Esophagus mucosa (tissue), 1 donor: Measurements from ENCODE around the gene FLVCR1. TPM values are rescaled to one million over a fixed set of nuclear protein-coding genes. Genes with fewer than 3 reads are reported as not detected.
"Not testable (repeated sequence)": the region's sequence is repeated elsewhere in the genome, so short reads cannot be mapped to it uniquely, and the experiment has no call there.

Experiments
- ATAC-seq: fragments of 200-7000 bp; cut with Tn5 transposase; one replicate; pipeline ENCODE4 v1.9.1; 2020
- total RNA-seq: library from RNA; stranded (reverse); gene quantifications from one replicate; pipeline ENCODE4 v1.2.4, GENCODE V29; 2023
- donor health status: DM: yes; HTN: yes; CAD: no.

FLVCR1 gene
- total RNA-seq, 1 donor from 2014 or later = 5.0 TPM

DNA sequence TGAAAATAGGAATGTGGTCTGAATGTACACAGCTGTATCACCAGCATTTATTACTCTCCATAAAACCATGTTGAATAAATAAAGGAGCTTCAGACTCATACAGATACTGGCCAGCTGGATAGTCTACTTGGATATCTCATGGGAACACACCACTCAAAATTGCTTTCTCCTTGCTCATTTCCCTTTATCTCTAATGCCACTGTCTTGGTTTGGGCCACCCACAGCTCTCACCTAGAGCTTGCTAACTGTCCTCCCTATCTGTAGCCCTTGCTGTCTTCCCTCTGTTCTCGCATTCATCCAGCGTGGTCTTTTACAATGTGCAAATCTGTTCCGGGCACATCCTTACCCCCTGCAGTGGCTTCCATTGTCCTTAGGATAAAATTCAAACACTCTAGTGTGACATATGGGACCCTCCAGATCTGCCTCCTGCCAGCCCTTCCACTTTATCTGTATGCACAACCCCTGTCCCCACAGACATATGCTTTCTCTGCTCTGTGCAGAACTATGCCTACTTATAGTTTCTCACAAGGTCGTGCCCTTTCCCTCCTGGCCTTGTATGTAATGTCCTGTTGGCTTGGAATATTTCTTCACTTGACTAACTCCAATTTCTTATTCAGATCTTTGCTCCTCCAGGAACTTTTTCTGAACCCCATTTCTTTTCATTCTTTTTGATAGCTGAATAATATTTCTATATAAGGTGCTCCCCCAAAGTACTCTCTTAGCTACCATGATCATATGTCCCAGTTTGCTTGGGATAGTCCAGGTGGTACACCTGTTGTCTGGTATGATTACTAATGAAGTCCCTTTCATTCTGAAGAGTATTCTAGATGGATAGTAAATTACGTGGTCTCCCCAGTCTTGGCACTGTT, 2.9 kb downstream of the FLVCR1 start:
- ATAC-seq = no peak

DNA sequence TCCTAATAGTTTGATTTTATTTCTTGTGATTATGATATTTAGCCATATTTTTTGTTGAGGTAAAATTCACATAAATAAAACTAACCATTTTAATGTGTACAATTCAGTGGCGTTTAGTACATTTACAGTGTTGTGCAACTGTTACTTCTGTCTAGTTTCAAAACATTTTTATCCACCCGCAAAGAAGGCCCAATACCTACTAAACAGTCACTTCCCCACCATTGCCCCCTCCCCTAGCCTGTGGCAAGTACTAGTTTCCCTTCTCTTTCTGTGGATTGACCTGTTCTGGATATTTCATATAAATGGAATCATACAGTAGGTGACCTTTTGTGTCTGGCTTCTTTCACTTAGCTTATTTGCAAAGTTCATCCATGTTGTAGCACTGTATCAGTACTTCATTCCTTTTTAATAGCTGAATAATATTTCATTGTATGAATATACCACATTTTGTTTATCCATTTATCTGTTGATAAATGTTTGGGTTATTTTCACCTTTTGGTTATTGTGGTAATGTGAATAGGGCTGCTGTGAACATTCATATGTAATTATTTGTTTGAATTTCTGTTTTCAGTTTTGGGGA, 4.1 kb downstream of the FLVCR1 start:
- ATAC-seq = no peak

DNA sequence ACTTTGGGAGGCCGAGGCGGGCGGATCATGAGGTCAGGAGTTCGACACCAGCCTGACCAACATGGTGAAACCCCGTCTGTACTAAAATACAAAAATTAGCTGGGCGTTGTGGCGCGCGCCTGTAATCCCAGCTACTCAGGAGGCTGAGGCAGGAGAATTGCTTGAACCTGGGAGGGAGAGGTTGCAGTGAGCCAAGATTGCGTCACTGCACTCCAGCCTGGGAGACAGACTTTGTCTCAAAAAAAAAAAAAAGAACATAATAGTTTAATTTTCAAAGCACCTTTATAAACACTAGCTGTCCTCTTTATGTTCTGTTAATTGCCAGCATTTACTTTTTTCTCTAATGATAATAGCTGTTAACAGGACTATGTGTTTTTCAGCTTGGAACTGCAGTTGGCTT, 5.3 kb downstream of the FLVCR1 start:
- not testable (repeated sequence) for ATAC-seq

DNA sequence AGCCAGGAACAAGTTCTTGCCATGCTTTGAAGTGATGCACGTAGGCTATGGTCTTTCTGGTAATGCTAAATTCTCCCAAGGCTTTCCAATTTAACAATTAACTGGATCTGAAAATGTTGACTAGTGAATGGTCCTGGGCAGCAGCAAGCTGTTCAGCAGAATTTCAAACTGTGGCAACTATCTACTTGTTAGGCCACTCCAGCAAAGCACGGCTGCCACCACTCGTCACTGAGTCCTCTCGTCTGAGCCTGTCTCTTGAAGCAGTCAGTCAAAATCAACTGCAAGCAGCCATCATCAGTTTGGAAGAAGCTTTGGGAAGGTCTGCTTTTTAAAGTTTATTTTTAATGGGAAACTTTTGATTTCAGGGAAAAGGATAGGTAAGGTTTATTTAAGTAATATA, 6.1 kb downstream of the FLVCR1 start:
- ATAC-seq = no peak

DNA sequence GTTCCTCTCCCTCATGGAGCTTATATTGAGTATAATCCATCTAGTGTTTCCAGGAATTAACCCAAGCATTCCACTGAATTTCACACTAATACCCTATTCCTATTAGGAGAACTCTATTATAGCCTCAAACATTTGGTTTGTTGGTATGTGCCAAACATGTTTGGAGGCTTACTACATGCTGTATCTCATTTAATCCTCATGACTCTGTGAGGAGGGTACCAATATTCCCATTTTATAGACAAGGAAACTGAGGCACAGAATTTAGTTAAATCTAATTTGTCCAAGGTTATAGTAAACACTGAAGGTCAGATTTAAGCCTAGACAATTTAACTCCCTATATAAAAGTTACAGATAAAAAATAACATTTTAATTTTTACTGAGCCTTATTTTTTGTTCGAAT, 9.1 kb downstream of the FLVCR1 start:
- ATAC-seq = no peak

DNA sequence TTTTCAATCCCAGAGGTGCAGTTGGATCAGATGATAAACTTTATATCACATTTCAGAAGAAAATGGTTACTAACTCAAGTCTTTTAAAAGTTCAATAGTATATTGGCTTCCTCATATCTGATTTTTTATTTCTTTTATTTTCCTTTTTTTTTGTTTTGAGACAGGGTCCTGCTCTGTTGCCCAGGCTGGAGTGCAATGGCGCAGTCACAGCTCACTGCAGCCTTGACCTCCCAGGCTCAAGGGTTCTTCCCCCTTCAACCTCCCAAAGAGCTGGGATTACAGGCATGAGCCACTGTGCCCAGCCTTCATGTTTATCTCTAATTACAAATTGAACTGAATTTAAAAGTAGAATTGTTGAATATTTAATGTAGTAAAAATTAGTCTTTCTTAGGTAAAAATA, 13.9 kb downstream of the FLVCR1 start:
- no peak for ATAC-seq

DNA sequence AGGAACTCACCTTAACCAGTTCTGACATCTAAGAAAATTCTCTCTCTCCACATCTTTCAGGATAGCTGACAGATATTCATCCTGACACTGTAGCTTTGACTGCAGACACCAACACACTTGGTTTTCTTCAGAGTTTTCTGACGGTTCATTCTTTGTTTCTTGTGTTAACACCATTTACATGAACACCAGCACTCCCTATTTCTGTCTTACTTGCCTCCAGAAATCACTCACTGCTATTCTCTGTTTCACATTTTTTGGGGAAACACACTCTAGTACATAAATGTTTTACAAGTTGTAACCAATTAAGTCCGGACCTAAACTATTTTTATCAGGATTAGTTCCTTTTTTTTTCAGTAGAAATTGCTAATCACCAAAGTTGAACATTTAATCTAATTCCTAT, 15.4 kb downstream of the FLVCR1 start:
- no peak for ATAC-seq

DNA sequence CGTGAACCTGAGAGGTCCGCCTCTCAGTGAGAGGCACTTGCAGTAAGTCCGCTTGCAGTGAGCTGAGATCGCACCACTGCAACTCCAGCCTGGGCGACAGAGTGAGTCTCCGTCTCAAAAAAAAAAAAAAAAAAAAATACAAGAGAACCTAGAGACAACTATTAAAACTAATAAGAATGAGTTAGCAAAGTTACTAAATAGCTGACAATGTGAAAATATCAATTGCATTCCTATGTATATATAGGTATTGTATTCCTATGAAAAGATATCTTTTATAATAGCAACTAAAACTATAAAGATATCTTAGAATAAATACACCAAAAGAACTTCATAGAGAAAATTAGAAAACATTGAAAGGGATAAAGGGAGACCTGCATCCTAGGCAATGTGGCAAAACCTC, 20.3 kb downstream of the FLVCR1 start:
- ATAC-seq = no peak

DNA sequence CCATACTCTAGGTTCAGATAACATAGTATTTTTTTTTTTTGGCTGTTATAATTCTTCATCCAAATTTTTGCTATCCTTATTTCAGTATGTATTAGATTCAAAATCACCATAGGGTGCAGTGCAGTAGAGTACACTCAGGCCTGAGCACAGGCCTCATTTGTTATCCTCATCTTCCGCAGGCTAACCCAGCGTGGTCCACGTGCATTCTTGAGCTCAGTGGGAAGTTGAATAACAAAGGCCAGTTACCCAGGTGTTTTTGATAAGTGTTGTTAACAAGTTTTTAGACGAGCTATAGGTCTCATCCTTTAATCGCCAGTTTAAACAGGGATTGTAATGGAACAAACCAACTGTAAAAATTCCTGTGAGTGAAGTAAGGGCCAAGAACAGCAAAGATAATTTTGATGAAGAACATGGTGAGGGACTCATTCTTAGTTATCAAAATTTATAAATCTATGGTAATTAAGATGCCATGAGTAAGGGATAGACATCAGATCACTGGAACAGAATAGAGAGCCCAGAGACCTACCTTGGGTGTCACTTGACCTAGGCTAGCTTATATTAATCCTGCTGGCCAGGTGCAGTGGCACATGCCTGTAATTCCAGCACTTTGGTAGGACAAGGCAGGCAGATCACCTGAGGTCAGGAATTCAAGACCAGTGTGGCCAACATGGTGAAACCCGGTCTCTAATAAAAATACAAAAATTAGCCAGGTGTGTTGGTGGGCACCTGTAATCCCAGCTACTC, 22.0 kb downstream of the FLVCR1 start:
- no peak for ATAC-seq

DNA sequence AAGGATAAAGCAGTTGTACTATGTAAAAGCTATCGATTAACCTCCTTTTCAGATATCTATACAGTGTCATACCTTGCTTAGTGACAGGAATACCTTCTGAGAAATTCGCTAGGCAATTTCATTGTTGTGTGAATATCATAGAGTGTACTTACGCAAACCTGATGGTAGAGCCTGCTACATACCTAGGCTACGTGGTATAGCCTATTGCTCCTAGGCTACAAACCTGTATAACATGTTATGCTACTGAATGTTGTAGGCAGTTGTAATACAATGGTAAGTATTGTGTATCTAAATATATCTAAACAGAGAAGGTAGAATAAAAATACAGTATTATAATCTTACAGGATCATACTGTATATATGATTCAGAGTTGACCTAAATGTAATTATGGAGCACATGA, 26.5 kb downstream of the FLVCR1 start:
- peak; percentile 91 for ATAC-seq

DNA sequence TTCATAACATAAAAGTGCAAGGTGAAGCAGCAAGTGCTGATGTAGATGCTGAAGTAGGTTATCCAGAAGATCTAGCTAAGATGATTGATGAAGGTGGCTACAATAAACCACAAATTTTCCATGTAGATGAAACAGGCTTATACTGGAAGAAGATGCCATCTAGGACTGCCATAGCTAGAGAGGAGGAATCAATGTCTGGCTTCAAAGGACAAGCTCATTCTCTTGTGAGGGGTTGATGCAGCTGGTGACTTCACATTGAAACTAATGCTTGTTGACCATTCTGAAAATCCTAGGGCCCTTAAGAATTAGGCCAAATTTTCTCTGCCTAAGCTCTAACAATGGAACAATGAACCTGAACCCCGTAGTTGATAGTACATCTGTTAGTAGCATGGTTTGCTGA, 34.0 kb downstream of the FLVCR1 start:
- ATAC-seq = no peak

DNA sequence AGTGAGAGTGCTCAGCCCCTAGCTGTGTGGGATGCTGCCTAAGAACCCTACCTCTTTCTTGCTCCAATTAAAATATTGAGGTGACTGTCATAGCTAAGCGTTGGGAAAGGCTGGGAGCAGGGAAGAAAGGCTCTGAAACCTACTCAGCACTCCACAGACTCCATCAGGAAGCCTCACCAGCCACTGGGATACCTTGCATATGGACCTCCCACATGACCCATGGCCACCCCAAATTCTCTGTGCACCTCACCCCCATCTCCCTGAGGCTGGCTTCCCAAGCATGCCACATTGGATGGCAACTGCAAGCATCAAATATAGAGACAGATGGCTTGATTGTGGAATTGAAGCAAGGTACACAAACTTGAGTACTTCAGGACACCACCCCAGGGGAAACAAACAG, 41.8 kb downstream of the FLVCR1 start:
- no peak for ATAC-seq

DNA sequence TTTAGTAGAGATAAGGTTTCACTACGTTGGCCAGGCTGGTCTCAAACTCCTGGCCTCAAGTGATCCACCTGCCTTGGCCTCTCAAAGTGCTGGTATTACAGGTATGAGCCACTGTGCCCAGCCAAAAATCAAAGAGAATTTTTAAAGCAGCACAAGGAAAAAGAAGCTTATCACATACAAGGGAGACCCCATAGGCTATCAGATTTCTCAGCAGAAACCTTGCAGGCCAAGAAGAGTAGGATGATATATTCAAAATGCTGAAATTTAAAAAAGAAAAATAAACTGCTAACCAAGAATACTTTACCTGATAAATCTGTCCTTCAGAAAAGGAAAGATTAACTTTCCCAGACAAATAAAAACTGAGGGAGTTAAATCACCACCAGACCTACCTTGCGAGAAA, 43.2 kb downstream of the FLVCR1 start:
- ATAC-seq = no peak

DNA sequence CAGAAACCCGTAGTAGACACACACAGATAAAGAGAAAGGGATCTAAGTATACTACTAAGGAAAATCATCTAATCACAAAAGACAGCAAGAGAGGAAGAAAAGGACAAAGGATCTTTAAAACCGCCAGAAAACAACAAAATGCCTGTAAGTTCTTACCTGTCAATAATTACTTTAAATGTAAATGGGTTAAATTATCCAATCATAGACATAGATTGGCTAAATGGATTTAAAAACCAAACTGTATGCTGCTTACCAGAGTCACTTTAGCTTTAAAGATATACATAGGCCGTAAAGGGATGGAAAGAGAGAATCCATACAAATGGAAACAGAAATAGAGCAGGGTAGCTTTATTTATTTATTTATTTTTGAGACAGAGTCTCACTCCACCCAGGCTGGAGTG, 44.0 kb downstream of the FLVCR1 start:
- ATAC-seq = no peak

DNA sequence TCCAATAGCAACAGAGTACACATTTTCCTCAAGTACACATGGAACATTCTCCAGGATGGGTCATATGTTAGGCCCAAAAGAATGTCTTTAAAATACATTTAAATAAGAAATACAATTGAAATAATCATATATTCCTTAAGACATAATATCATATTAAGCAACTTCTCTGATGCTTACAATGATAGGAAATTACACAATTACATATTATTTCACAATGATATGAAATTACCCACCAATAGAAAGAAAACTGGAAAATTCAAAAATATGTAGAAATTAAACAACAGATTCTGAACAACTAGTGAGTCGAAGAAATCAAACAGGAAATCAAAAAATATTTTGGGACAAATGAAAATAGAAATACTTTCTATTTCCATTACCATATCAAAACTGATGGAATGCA, 45.6 kb downstream of the FLVCR1 start:
- no peak for ATAC-seq

DNA sequence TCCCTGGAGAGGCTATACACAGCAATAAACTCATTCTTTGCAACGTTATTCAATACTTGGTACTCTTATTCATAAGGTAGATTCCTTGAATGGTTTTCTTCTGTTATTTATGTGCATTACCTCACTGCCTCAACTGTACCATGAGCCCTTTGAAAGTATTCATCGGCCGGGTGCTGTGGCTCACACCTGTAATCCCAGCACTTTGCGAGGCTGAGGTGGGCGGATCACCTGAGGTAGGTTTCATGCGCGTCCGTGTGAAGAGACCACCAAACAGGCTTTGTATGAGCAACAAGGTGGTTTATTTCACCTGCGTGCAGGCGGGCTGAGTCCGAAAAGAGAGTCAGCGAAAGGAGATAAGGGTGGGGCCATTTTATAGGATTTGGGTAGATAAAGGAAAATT, 50.0 kb downstream of the FLVCR1 start:
- not testable (repeated sequence) for ATAC-seq

DNA sequence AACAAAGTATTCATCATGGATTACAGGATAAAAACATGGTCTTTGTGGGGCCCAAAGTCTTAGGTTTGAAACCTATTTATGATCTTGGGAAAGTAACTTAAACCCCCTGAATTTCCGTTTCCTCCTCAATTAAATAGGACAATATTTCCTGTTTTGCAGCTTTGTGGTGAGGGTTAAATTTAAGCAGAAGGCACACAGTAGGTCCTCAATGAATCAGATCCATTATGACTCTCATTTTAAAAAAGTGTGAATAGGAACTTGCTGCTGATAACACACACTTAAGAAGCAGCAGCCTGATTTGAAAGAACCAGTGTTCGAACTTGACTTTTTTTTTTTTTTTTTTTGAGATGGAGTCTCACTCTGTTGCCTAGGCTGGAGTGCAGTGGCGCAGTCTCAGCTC, 50.9 kb downstream of the FLVCR1 start:
- ATAC-seq = no peak

DNA sequence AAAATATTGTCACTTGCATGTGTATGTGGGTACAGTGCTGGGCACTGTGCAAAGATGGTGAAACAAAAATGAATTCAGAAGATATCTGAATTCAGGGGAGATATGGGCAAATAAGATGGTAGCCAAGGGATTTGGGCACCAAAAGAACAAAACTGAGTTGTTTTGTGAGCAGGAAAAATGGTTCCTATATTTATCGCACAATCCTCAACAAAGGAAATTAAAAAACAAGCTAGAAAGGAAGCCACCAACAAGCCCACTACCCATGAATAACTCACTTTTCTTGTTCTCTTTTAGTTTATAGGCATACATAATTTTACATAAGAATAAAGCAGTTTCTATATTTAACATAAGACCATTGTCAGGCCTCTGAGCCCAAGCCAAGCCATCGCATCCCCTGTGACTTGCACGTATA, 51.6 kb downstream of the FLVCR1 start:
- ATAC-seq = no peak

DNA sequence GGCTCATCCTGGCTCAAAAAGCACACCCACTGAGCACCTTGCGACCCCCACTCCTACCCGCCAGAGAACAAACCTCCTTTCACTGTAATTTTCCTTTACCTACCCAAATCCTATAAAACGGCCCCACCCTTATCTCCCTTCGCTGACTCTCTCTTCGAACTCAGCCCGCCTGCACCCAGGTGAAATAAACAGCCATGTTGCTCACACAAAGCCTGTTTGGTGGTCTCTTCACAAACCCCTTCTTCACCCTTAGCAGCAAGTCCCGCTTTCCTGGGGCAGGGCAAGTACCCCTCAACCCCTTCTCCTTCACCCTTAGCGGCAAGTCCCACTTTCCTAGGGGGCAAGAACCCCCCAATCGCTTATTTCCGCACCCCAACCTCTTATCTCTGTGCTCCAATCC, 52.1 kb downstream of the FLVCR1 start:
- not testable (repeated sequence) for ATAC-seq

DNA sequence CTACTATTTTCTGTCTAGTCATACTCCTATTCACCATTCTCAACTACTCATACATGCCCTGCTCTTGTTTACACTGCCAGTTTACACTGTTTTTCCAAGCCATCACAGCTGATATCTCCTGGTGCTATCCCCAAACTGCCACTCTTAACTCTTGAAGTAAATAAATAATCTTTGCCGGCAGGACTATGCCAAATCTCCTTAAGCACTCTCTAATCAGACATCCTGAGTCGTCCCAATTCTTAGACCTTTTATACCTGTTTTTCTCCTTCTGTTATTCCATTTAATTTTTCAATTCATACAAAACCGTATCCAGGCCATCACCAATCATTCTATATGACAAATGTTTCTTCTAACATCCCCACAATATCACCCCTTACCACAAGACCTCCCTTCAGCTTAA, 55.6 kb downstream of the FLVCR1 start:
- not testable (repeated sequence) for ATAC-seq

DNA sequence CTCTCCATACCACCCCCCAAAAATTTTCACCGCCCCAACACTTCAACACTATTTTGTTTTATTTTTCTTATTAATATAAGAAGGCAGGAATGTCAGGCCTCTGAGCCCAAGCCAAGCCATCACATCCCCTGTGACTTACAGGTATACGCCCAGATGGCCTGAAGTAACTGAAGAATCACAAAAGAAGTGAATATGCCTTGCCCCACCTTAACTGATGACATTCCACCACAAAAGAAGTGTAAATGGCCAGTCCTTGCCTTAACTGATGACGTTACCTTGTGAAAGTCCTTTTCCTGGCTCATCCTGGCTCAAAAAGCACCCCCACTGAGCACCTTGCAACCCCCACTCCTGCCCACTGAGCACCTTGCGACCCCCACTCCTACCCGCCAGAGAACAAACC, 56.0 kb downstream of the FLVCR1 start:
- not testable (repeated sequence) for ATAC-seq

DNA sequence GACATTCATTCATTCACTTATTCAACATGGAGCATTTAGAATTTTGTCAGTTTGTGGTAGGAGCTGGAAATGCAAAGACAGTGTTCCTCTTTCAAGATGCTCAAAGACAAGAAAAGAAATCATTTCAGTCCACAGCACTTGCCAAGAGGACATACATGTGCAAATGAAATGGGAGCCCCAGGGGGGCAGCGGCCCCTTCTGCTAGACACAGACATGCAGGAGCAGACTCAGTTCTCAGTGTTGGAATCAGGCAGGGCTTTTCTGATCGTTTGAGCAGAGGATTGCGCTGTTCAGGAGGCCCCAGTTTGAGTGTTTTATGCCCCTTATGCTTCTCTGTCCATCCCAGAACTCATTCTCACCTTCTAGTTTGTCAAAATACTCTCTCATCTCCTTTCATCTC, 56.7 kb downstream of the FLVCR1 start:
- no peak for ATAC-seq

DNA sequence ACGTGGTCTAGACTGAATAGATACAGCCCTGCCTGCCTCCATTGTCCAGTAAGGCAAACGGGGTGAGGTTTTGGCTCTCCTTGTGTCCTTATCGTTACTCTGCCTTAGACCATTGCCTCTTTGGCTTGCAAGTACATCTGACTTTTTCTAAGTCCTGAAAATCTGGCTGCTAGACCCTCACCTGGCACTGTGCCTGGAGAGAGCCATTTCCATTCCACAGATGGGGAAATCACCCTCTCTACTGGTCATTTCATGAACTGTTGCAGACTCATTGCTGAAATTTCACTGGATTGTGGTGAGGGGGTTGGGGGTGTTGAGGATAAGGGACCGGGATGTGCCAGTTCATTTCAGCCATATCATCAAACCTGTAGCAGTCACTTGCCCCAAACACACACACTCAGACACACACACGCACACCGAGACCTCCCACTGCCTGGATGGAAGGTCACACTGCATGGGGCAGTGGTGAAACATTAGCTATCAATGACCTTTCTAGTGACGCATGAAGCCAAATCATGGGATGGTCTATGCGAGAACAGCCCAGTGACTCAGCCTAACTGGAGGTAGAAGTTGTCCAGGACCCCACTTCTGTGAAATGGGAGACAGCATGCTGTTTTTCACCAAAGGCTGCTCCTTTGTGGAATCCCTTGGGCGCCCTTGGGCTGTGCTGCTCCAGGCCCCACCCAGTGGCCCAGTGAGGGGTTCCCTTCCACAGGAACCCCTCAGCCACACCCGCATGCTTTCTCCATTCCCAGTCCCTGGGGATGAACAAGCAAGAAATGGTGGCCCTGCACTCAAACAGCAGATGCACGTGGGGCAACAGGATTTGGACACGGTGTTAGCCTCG, 57.4 kb downstream of the FLVCR1 start:
- no peak for ATAC-seq
